ENCODE results near the gene CREG1.

GRCh38 chr1:167510244-167510643 is 43.3 kb downstream of the CREG1 start:
- TF ChIP-seq, protein P1, sequence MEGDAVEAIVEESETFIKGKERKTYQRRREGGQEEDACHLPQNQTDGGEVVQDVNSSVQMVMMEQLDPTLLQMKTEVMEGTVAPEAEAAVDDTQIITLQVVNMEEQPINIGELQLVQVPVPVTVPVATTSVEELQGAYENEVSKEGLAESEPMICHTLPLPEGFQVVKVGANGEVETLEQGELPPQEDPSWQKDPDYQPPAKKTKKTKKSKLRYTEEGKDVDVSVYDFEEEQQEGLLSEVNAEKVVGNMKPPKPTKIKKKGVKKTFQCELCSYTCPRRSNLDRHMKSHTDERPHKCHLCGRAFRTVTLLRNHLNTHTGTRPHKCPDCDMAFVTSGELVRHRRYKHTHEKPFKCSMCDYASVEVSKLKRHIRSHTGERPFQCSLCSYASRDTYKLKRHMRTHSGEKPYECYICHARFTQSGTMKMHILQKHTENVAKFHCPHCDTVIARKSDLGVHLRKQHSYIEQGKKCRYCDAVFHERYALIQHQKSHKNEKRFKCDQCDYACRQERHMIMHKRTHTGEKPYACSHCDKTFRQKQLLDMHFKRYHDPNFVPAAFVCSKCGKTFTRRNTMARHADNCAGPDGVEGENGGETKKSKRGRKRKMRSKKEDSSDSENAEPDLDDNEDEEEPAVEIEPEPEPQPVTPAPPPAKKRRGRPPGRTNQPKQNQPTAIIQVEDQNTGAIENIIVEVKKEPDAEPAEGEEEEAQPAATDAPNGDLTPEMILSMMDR (IDR thresholded peaks at IDR 0.05 in 8 of 11, conservative IDR thresholded peaks at IDR 0.05 in 3 of 11) = no peak
- TF ChIP-seq POLR2AphosphoS5 (IDR thresholded peaks at IDR 0.05) (peak in 1 of 3 donors; percentile 9), POLR2A (IDR thresholded peaks at IDR 0.05) (no peak)
